Erythroblast (primary cell): ENCODE measurements around the gene REPIN1.

Source experiments
- GATA1 ChIP-seq: IDR thresholded peaks from 2 replicates; pipeline ENCODE4 v1.6.1; 2011; ENCODE audit warnings: low read depth, mild to moderate bottlenecking, control low read depth, low read length, moderate library complexity
- POLR2A ChIP-seq: IDR thresholded peaks from 2 replicates; pipeline ENCODE4 v1.6.1; 2011; ENCODE audit warnings: mild to moderate bottlenecking, low read length

DNA sequence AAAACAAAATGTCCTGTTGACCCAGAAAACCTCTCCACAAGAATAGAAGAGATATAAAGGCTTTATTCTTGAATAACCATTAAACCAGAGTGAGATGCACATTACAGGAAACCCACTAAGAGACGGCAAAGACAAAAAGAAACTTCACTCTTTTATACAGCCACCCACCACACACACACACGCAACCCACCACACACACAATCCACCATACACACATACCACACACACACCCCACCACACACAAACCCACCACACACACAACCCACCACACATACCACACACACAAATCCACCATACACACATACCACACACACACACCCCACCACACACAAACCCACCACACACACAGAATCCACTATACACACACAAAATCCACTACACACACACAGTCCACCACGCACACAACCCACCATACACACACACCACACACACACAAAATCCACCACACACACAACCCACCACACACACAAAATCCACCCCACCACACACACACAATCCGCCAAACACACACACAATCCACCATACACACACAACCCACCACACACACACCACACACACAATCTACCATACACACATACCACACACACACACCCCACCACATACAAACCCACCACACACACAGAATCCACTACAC, 9.5 kb upstream of the REPIN1 start:
- TF ChIP-seq POLR2A, result no peak
- TF ChIP-seq GATA1, result no peak
